Cardiac muscle cell (in vitro differentiated cells and primary cell): ENCODE measurements around the gene CCN6. TPM values are rescaled to one million over a fixed set of nuclear protein-coding genes. Genes with fewer than 3 reads are reported as not detected.

Source experiments
- DNase-seq, 2 donors: peaks; one replicate each; pipeline versions ENCODE4 v3.0.0 to v3.0.0-alpha.2; 2010 to 2017; ENCODE audit warnings: low read depth in 1 of 2, low spot score in 1 of 2
- H3K27ac ChIP-seq: fragments of 200-600 bp; sonication (generic); 2 replicates; pipeline ENCODE4 v1.5.1; 2016
- H3K27me3 ChIP-seq: fragments of 200-600 bp; sonication (generic); 2 replicates; pipeline ENCODE4 v1.6.0; 2016; ENCODE audit warnings: control low read depth
- H3K36me3 ChIP-seq: fragments of 200-600 bp; sonication (generic); 2 replicates; pipeline ENCODE4 v1.5.1; 2016; ENCODE audit warnings: control low read depth
- H3K4me1 ChIP-seq: fragments of 200-600 bp; sonication (generic); 2 replicates; pipeline ENCODE4 v1.8.1; 2017; ENCODE audit warnings: low read depth, mild to moderate bottlenecking, mixed run types
- H3K4me3 ChIP-seq: fragments of 200-600 bp; sonication (generic); 2 replicates; pipeline ENCODE4 v1.5.1; 2016; ENCODE audit warnings: mild to moderate bottlenecking
- H3K9me3 ChIP-seq: fragments of 200-600 bp; sonication (generic); 2 replicates; pipeline ENCODE4 v1.5.1; 2017; ENCODE audit warnings: low read depth, mild to moderate bottlenecking, control low read depth
- polyA plus RNA-seq: library from polyadenylated mRNA; unstranded; fragments of >200 nt; fragmentation: Nextera tagmentation; extraction: Ambion mirVana; gene quantifications from 2 replicates; pipeline ENCODE4 v1.2.1, GENCODE V29; 2016
- total RNA-seq: library from RNA; depleted of rRNA; stranded (reverse); fragments of >200 nt; gene quantifications from 2 replicates; pipeline ENCODE4 v1.2.3, GENCODE V29; 2016
- TF ChIP-seq, protein P1 (sequence below): IDR thresholded peaks from 2 replicates; pipeline ENCODE4 v1.5.1; 2012; ENCODE audit warnings: low read depth, mild to moderate bottlenecking, low read length

The CCN6 gene
- total RNA-seq, result not detected in 2 replicates
- polyA plus RNA-seq, result 0.11 and 0.17 TPM in 2 replicates

DNA sequence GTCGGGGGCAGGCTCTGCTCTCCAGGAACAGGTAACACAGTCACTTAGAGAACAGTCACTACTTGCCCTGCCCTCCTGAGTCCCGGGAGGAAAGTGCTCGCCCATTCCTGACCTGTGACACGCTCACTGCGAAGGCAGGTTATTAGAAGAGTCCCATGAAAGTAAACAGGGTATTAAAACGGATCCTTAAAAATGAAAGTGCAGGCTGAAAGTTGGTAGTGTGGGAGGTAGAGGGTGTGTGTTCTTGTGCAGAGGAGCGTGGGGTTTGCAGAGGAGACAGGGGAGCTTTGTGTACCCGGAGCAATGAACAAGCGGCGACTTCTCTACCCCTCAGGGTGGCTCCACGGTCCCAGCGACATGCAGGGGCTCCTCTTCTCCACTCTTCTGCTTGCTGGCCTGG, at the start of gene CCN6:
Gene CCN6, plus strand, starts transcription at position 104 of the 400 bp plus-strand sequence. Its CDS starts 254 bp downstream, at position 358.
- Histone ChIP-seq H3K4me3 (no peak within 1 kb of the TSS), H3K4me1 (no peaks in the 10 kb centered on the region), H3K36me3 (no peaks in the 10 kb centered on the region), H3K27ac (no peak within 1 kb of the TSS), H3K27me3 (no peaks in the 10 kb centered on the region), H3K9me3 (no peaks in the 10 kb centered on the region)
- TF ChIP-seq, protein P1, sequence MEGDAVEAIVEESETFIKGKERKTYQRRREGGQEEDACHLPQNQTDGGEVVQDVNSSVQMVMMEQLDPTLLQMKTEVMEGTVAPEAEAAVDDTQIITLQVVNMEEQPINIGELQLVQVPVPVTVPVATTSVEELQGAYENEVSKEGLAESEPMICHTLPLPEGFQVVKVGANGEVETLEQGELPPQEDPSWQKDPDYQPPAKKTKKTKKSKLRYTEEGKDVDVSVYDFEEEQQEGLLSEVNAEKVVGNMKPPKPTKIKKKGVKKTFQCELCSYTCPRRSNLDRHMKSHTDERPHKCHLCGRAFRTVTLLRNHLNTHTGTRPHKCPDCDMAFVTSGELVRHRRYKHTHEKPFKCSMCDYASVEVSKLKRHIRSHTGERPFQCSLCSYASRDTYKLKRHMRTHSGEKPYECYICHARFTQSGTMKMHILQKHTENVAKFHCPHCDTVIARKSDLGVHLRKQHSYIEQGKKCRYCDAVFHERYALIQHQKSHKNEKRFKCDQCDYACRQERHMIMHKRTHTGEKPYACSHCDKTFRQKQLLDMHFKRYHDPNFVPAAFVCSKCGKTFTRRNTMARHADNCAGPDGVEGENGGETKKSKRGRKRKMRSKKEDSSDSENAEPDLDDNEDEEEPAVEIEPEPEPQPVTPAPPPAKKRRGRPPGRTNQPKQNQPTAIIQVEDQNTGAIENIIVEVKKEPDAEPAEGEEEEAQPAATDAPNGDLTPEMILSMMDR, result no peak
- no peak for DNase-seq

DNA sequence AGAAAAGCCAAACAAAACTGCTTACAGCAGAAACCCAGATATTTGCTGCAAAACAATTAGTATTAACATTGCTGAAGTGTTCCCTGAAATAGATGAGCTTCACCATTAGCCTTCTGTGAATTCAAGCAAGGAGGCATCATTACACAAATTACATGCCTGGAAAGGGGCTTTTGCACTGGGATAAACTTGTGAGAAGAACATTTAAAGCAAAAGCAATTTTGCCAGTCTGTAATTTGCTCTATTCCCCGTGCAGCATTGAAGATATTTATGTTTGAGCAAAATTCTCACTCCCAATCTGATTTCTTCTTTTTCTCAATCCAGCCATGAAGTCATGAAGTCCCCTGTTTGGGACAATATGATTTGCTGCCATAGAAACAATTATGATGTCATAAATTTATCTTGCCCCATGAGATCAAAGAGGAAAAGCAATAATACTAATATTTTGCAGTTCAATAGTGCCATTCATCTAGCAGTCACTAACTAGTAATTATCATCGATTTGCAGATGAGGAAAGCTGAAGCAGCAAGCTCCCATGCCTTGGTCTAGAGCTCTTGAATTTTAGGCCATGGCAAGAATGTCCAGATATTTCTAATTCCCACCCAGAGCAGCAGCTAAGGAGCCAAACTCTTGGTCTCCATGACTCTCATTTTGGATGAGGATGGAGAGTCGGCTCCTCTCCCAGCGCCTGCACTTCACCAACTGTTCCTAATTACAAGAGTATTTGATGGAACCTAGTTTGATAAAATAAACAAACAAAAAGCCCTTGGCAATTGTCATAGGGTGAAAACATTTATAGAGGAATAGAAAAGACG, 49.5 kb upstream of the CCN6 start:
- TF ChIP-seq, protein P1, result no peak

DNA sequence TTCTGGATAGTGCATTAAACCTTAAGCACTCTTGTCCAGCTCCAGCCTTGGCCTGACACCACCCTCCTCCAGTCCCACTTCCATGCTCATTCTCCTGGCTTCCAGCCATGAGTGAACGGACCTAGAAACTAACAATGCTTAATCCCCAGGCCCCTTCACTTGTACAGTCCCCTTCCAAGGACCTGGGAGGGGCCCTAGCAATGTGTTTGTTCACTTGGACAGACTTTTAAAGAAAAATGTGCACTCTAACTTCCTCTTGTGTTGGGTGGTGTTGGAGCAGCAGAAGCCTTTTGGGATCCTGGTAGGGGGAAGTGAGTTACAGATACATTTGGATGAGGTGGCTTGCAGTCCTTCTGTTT, 48.9 kb upstream of the CCN6 start:
- Histone ChIP-seq H3K27ac (no peak overlapping the region), H3K9me3 (no peaks in the 10 kb centered on the region), H3K27me3 (no peaks in the 10 kb centered on the region), H3K36me3 (no peaks in the 10 kb centered on the region), H3K4me3 (no peak overlapping the region), H3K4me1 (no peaks in the 10 kb centered on the region)
- TF ChIP-seq, protein P1, result no peak
- no peak for DNase-seq

More for the DNA sequence above, 49.5 kb upstream of the CCN6 start:
- Histone ChIP-seq H3K4me1 (no peaks in the 10 kb centered on the region), H3K27ac (no peak overlapping the region), H3K4me3 (no peak overlapping the region), H3K27me3 (no peaks in the 10 kb centered on the region), H3K9me3 (no peaks in the 10 kb centered on the region), H3K36me3 (no peaks in the 10 kb centered on the region)
- DNase-seq, result no peak

DNA sequence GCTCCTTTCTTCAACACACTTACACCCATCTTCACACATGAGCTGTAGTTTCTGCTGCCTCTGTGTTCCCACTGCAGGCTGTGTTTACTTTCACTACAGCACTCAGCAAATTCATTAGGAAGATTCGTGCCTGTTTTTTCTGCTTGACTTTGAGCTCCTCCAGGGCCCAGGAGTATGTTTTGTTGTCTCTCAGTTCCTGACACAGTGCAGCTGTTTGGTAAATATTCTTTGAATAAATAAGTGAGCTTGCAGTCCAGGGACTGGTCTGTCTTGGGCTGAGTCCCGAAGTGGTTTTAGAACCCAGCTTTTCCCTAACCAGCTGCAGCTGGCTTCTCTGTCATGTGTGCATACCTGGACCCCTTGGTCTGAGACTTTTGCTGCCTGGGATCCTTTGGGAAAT, 46.6 kb upstream of the CCN6 start:
- peak in 1 of 2 donors; percentile 40 for DNase-seq
- Histone ChIP-seq H3K27ac (no peak overlapping the region), H3K27me3 (no peaks in the 10 kb centered on the region), H3K36me3 (no peaks in the 10 kb centered on the region), H3K9me3 (no peaks in the 10 kb centered on the region), H3K4me3 (no peak overlapping the region), H3K4me1 (no peaks in the 10 kb centered on the region)
- TF ChIP-seq, protein P1, result no peak

DNA sequence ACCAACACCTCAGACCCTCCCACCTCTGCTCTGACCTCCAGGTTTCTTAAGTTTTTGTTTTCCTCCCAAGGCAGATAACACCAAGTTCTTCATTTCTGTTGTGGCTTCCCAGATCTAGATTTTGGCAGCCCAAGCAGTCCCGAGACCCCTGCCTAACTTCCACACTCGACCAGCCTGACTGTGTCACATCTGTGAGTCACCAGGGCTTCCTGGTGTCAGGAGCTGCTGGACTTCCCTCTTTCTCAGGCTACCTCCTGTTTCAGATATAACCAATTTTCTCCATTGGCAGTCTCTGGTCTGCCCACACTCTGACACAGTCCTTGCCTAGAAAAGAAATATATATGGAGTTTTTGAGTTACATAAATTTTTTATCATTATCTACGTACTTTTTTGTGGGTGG, 46.1 kb upstream of the CCN6 start:
- Histone ChIP-seq H3K27me3 (no peaks in the 10 kb centered on the region), H3K36me3 (no peaks in the 10 kb centered on the region), H3K4me3 (no peak overlapping the region), H3K27ac (no peak overlapping the region), H3K4me1 (no peaks in the 10 kb centered on the region), H3K9me3 (no peaks in the 10 kb centered on the region)
- TF ChIP-seq, protein P1, result no peak
- DNase-seq, result peak in 1 of 2 donors; percentile 42
